HK-2 (cell line): ENCODE data around the gene MAPKBP1.
A peak's percentile ranks its signal among the peaks of the same experiment; 100 is the strongest.
"Not testable (repeated sequence)": the region's sequence is repeated elsewhere in the genome, so short reads cannot be mapped to it uniquely, and the experiment has no call there.

Experiments used
- DNase-seq: peaks from one replicate; pipeline ENCODE4 v3.0.0-alpha.2; 2018; ENCODE audit not compliant: unreplicated experiment

Gene MAPKBP1, protein sequence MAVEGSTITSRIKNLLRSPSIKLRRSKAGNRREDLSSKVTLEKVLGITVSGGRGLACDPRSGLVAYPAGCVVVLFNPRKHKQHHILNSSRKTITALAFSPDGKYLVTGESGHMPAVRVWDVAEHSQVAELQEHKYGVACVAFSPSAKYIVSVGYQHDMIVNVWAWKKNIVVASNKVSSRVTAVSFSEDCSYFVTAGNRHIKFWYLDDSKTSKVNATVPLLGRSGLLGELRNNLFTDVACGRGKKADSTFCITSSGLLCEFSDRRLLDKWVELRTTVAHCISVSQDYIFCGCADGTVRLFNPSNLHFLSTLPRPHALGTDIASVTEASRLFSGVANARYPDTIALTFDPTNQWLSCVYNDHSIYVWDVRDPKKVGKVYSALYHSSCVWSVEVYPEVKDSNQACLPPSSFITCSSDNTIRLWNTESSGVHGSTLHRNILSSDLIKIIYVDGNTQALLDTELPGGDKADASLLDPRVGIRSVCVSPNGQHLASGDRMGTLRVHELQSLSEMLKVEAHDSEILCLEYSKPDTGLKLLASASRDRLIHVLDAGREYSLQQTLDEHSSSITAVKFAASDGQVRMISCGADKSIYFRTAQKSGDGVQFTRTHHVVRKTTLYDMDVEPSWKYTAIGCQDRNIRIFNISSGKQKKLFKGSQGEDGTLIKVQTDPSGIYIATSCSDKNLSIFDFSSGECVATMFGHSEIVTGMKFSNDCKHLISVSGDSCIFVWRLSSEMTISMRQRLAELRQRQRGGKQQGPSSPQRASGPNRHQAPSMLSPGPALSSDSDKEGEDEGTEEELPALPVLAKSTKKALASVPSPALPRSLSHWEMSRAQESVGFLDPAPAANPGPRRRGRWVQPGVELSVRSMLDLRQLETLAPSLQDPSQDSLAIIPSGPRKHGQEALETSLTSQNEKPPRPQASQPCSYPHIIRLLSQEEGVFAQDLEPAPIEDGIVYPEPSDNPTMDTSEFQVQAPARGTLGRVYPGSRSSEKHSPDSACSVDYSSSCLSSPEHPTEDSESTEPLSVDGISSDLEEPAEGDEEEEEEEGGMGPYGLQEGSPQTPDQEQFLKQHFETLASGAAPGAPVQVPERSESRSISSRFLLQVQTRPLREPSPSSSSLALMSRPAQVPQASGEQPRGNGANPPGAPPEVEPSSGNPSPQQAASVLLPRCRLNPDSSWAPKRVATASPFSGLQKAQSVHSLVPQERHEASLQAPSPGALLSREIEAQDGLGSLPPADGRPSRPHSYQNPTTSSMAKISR (N-terminal part only)

DNA sequence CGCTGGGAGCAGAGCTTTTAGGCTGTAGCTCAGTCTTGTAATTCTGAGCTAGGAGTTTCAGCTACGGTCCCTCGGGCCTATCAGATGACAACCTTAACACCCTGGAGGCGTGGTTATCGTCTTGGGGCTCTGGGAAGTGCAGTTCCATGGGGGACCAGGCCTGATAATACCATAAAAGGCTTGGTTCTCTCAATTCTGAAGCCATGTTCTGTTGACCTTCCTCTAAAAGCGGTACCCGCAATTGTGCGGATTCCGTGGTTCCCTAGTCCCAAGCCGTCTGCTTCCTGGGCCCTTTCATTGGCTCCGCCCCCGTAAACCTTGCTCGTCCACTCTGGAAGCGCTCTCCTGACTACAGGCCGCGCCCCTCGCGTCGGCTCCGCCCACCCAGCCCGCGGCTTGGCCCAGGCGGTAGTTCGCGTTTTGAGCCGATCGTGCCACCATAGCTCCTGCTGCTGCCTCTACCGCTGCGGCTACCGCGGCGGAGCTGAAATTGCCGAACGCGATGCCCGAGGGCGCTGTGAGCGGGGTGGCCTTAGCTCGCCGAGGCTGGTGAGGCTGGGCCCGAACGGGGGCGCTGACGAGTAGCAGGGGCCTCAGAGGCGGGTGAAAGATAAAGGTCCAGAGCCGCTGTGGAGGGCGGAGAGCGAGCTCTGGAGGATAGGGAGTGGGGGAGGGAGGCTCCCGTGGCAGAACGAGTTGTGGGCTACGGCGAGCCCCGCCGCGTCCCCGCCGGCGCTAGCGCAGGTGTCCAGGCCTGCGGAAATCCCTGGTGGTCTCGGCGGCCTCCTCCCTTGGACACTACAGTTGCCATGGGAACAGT is at the start of gene MAPKBP1:
Gene MAPKBP1 (plus strand): TSS at position 423 of the 820 bp plus-strand sequence. CDS start 792 bp downstream, outside the sequence.
- peak; percentile 96 for DNase-seq

DNA sequence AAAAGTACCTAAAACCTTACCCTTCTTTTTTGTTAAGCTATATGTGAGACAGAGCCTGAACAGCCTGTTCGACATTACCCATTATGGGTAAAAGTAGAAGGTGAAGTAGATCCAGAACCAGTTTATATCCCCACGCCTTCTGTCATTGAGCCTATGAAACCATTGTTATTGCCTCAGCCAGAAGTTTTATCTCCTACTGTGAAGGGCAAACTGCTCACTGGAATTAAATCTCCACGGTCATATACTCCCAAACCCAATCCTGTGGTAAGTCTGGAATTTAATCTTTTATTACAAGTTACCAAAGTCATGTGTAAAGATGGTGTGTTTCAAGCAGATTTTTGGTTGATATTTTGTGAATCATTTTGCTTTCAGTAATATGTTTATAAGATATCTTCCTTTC is 47.1 kb upstream of the MAPKBP1 start:
- no peak for DNase-seq

DNA sequence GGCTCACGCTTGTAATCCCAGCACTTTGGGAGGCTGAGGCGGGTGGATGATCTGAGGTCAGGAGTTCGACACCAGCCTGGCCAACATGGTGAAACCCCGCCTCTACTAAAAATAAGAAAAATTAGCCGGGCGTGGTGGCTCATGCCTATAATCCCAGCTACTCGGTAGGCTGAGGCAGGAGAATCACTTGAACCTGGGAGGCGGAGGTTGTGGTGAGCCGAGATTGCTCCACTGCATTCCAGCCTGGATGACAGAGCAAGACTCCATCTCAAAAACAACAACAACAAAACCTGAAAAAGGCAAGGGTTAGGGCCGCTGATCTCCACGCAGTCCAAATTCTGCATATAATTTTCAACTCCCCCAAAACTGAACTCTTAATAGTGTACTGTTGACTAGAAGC is 46.2 kb upstream of the MAPKBP1 start:
- DNase-seq, result not testable (repeated sequence)

DNA sequence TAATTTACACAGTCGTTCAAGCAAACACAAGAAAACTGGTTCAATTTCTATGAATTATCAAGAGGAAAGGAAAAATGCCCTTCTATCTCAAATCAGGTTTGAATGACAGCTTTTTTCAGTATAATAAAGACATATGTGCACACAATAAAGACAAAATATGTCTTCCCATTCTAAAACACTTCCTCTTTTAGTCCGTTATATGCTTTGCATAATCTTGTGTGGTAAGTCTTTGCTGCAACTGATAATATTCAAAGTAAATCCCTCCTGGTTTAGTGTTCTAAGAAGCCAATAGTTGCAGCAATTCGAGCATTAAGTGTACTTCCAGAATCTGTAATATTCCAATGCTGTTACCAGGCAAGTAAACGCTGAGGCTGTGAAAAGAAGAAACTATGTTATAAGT is 43.7 kb upstream of the MAPKBP1 start:
- no peak for DNase-seq

DNA sequence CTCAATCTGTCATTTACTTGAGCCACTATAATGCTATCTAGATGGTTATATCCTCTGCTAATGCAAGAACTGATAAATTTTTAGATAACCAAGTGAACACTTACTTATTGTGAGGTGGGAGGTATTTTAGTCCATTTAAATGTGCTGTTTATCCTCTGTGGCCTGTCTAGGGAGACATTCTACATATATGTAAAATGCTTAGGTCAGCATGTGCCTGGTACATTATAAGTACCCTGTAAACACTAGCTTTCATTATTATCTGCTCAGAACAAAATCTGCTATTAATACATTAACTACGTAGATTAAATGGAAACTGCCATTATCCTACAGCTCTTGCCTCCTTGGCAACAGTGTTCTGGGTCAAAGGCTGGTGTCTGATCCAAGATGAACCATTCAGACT is 41.8 kb upstream of the MAPKBP1 start:
- DNase-seq, result no peak

DNA sequence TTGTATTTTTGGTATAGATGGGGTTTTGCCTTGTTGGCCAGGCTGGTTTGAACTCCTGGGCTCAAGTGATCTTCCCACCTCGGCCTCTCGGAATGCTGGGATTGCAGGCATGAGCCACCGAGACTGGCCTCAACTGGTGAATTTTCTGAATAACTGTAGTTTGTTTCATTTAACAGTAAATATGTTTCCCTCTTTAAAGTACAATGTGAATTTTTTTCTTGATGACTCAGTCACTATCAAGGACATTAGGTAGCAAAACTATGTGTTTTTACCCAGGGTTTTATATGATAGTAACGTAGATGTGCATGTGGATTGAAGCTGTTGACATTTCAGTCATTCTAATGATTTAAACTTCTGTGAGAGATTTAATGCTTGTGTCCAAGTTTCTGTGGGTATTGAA is 40.2 kb upstream of the MAPKBP1 start:
- no peak for DNase-seq

DNA sequence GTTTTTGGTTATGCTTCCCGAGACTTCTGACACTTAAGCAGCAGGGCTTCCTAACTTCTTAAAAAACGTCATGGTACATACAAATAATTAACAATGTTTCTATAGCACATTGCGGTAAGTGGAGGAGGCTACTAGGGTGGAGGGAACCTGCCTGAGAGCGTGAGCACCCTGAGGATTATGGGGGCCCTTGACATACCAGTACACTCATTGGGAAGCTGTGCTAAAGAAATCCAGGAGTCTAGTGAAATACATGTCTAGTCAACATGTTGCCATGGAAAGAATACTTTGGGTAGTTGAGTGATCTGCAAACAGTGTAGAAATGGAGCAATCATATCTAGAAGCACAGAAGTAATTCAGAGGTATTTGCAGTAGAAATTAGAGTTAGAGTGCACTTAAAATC is 39.2 kb upstream of the MAPKBP1 start:
- no peak for DNase-seq

DNA sequence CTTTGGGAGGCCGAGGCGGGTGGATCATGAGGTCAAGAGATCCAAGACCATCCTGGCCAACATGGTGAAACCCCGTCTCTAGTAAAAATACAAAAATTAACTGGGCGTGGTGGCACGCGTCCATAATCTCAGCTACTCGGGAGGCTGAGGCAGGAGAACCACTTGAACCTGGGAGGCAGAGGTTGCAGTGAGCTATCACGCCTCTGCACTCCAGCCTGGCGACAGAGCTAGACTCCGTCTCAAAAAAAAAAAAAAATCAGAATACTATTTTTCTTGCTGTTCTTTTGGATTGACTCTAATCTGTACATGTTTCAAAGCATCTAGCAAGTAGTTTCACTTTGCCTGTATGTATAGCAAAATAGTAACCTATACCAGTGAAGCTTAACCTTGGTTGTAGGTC is 38.8 kb upstream of the MAPKBP1 start:
- not testable (repeated sequence) for DNase-seq

DNA sequence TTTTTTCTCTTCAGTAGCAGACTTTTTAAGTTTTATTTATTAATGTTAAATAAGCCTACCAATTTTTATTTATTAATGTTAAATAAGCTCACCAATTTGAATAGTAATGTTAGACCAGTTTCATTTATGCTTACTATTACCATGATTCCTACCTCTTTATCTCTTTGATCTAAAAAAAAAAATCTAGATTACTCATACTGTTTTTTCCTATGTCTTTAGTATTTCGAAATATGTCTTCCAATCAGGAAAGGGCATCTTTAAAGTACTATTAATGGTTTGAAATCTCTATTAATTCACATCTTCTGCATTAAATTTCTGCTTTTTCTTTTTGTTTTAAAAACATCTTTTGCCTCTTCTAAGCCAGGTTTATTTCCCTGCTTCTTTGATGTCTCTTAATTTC is 27.5 kb upstream of the MAPKBP1 start:
- DNase-seq, result no peak

DNA sequence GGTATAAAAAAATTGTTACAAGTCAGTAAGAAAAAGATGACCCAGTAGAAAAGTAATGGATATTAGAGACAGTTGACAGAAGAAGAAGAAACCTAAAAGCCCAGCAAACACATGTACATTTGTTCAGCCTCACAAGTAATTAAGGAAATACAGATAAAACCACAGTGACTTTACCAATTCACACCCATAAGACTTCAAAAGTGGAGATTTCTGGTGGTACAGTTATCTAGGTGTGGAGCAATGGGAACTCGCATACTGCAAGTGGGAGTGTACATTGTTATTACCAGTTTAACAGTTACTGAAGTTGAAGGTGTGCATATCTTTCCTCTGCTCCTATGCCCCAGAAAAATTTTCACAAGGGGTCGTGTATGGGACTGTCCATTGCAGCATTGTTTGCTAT is 18.1 kb upstream of the MAPKBP1 start:
- no peak for DNase-seq

DNA sequence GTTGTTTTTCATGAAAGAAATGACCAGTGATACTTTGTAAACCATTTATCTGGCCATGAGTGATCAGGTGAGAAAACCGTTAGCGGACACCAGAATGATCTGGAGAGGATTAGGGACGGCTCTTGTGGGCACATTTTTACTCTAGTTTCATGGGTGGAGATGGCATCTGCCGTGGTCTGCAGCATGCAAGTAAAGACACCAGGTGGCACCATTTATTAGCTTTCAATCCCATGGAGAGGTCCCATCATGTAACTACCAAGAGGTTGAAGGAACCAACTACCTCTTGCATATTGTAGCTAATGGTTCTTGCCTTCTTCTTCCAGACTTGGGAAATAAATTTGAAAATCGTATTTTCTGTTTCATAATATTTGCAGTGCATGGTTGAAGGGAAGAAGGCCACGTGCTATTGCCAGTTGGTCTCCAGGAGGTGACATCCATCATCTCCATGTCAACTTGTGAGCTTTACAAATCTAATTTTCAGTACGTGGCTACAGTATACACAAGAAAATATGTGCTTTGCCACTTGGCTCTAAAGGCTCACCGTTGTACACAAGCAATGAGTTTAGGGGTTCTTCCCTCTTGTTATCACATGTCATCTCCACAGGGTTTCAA is 1.5 kb upstream of the MAPKBP1 start:
- peak; percentile 29 for DNase-seq

DNA sequence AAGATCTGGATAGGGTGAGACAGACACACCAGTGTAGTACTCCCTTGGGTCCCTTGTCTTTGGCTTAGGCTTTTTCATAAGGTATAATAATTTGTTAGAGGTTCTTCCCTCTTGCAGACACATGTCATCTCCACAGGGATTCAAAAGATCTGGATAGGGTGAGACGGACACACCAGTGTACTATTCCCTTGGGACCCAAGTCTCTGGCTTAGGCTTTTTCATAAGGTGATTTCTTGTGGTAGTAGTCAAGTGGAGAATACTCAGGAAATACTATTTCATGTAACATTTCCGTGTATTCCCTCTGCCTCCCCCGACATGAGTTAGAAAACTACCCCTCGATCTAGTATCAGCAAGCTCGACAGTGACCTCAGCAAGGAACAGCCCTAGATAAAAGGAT is 954 bp upstream of the MAPKBP1 start:
- no peak for DNase-seq

DNA sequence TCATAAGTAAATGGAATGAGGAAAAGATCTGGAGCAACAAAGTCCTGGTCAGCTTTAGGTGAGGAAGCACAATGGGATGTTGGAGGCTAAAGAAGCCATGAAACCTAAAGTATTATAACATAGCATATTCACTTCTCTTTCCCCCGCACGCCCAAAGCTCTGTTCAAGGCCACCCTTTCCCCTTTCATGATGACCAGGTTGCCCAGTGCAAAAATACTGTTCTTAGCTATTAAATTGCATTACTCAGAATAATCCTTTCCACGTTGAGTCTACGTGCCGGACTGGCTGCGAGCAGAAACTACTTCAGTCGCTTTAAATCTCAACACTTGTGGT is 589 bp upstream of the MAPKBP1 start:
- DNase-seq, result no peak

DNA sequence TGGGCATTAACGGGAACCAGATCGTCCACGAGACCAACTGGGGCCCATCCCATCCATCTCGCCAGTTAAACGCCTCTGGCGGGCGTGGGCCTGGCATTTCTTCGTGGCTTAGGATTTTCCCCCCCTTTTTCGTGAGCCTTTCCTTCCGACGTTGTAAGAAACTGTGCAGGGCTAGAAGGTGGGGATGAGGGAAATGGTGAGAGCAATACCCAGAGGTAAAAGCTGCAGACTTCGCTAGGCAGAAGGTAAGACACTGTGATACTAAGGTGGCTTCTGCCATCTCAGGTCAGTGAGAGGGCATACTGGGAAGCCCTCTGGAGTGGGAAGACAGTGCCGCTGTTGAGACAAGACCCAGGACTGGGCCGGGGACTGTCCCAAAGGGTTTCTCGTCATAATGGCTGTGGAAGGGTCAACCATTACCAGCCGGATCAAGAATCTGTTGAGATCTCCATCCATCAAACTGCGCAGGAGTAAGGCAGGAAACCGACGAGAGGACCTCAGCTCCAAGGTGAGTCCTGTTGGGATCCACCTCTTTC is 666 bp downstream of the MAPKBP1 start:
- no peak for DNase-seq

DNA sequence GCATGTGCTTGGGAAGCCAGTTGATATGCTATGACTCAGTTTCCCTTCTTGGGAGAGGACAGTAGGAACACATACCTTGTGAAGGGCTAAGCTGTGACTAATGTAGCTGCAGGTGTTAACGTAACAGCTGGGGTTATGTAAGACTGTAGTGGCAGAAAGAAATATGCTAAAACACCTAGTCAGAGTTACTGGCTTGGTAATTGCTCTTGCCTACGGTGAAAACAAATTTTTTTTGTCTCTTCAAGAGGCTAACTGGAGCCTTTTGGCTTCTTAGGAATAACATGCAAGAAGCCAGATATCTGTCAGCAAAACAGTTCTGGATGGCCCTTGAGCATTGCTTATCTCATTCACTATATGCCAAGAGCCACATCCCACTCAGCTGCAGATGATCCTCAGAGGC is 1.4 kb downstream of the MAPKBP1 start:
- no peak for DNase-seq

DNA sequence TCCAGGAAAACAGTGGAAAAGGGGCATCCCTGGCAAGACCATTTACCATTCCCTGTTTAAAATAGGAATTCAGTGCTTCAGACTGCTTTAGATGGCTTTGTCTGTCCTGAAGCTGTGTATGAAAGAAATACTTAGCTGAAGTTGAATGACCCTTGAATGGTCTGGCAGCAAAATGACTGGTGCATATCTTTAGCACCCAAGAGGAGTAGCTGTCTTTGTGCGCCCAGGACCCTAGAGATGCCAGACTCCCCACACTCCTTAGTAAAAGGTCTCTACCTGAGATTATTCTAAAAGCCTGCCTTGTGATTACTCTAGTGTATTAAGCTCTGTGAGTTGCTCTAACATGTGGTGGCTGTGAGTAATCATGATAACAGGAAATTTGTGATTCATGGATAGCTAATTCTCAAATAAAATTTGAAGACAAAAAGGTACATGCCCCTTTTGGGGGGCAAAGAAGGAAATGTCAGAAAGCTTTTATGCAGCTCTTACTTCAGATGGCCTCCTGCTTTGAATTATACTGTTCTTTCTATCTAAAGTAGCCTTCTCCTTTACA is 3.2 kb downstream of the MAPKBP1 start:
- DNase-seq, result no peak

DNA sequence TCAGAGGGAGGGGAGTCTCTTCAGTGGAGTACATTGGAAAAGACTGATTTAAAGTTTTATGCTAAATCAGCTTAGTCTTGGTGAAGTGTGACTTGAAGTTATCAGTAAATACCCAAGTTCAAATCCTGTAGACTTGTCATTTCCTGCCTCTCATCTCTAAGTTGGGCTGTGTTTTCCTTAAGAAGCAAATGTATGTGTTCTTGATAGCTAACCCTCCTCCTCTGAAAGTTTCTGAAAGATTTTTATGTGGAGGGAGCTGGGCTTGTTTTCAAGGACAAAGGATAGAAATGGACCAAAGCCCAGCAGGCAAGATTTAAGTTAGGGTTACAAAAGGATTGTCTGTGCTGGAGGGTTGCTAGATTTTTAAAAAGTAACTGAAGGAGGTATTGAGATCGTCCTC is 4.2 kb downstream of the MAPKBP1 start:
- no peak for DNase-seq

DNA sequence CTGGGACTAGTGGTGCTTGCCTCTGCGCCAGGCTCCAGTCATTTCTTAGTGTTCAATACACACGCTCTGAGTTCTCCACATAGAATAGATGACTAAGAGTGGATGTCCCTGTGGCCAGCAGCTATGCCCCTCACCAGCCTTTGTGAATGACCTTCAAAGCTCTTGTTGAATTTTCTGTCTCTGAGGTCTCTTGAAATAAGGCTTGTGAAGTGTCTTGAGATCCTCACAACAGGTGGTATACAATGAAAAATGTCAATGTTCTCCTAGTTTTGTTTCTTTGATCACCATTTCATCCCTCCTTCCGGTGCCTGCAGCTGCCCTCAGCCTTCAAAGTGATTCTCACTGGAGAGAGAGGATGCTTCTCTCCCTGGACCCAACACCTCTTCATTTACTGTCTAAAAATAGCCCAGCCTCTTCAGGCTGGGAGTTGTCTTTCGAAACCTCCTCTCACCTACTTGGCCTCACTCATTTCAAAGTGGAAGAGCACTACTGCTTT is 5.4 kb downstream of the MAPKBP1 start:
- DNase-seq, result no peak

DNA sequence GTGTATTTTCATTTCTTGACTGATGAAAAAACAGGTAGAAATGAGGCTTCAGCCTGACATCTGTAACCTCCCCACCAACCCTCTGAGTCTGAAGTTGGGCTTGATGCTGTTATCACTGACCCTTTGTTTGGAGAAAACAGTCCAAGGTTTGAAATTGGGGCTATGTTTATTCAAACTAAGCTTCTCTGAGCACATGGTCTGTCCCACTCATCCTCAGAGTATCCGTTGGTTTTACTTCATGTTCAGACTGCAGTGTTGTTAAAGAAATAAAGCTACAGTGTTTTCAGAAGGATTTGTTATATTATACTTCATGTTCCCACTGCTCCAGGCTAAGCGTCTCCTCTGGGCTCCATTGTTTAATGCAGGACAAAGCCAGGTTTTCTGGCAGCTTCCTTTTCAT is 6.0 kb downstream of the MAPKBP1 start:
- DNase-seq, result no peak

DNA sequence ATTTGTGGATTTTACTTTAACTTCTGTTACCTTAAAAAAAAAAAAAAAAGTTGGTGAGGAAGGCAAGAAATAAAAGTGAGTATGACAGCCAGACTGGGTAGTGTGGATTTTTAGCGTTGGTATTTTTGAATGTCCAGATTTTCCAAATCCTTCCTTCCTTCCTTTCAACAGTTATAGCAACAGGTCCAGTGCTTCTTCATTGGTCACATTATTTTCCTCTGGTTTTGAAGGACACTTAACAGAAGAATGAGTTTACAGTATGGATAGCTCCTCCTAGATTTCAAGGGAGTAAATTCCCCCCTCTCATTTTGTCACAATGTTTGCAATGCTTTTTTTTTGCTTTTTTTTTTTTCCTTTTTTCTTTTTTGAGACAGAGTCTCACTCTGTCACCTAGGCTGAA is 6.4 kb downstream of the MAPKBP1 start:
- DNase-seq, result no peak
